SJCRH30 (cell line): ENCODE data around the gene PRKG1. TPM values are rescaled to one million over a fixed set of nuclear protein-coding genes. Genes with fewer than 3 reads are reported as not detected.

Experiments
- DNase-seq, 2 experiments: peaks; one replicate each; pipeline ENCODE4 v3.0.0-alpha.2; 2015 to 2020
- H3K27ac ChIP-seq: fragments of 250-450 bp; sonication (Bioruptor Pico); 2 replicates; pipeline ENCODE4 v1.5.1; 2020; ENCODE audit warnings: mild to moderate bottlenecking, moderate library complexity
- H3K27me3 ChIP-seq: fragments of 250-450 bp; sonication (Bioruptor Pico); 2 replicates; pipeline ENCODE4 v1.5.1; 2020; ENCODE audit warnings: mild to moderate bottlenecking, moderate library complexity
- H3K36me3 ChIP-seq: fragments of 250-450 bp; sonication (Bioruptor Pico); 2 replicates; pipeline ENCODE4 v1.5.1; 2020; ENCODE audit warnings: mild to moderate bottlenecking, moderate library complexity
- H3K4me1 ChIP-seq: fragments of 250-450 bp; sonication (Bioruptor Pico); 2 replicates; pipeline ENCODE4 v1.5.1; 2020; ENCODE audit warnings: mild to moderate bottlenecking, moderate library complexity
- H3K4me3 ChIP-seq: fragments of 250-450 bp; sonication (Bioruptor Pico); 2 replicates; pipeline ENCODE4 v1.5.1; 2020; ENCODE audit warnings: mild to moderate bottlenecking, moderate library complexity
- H3K9me3 ChIP-seq: fragments of 250-450 bp; sonication (Bioruptor Pico); replicated peaks from 2 replicates; pipeline ENCODE4 v1.5.1; 2020; ENCODE audit warnings: mild to moderate bottlenecking, moderate library complexity
- total RNA-seq: library from RNA; depleted of rRNA; stranded (reverse); fragments of >200 nt; shearing (Covaris generic); gene quantifications from 2 replicates; pipeline ENCODE4 v1.2.3, GENCODE V29; 2014

The PRKG1 gene
- total RNA-seq, 1 experiment from 2014 or later: 3.0 TPM

GRCh38 chr10:52092390-52092789, 1018.1 kb downstream of the PRKG1 start:
- H3K36me3 ChIP-seq: no peaks in the 10 kb centered on the region
- H3K9me3 ChIP-seq: no peaks in the 10 kb centered on the region
- H3K27ac ChIP-seq: no peak overlapping the region
- no peaks in the 10 kb centered on the region for H3K27me3 ChIP-seq
- no peak overlapping the region for H3K4me3 ChIP-seq
- DNase-seq: no peak
- H3K4me1 ChIP-seq: no peaks in the 10 kb centered on the region

- H3K4me1 ChIP-seq: no peaks in the 10 kb centered on the region
- H3K36me3 ChIP-seq: no peaks in the 10 kb centered on the region
- H3K9me3 ChIP-seq: no peaks in the 10 kb centered on the region
- no peak for DNase-seq
- H3K4me3 ChIP-seq: no peak overlapping the region
- H3K27ac ChIP-seq: no peak overlapping the region
- H3K27me3 ChIP-seq: no peaks in the 10 kb centered on the region
Measured at GRCh38 chr10:52098130-52098529, 1023.8 kb downstream of the PRKG1 start.

GRCh38 chr10:52099026-52099600, 1024.8 kb downstream of the PRKG1 start:
- no peak overlapping the region for H3K27ac ChIP-seq
- H3K36me3 ChIP-seq: no peaks in the 10 kb centered on the region
- no peaks in the 10 kb centered on the region for H3K9me3 ChIP-seq
- H3K4me3 ChIP-seq: no peak overlapping the region
- no peaks in the 10 kb centered on the region for H3K27me3 ChIP-seq
- no peaks in the 10 kb centered on the region for H3K4me1 ChIP-seq
- DNase-seq: no peak

DNA sequence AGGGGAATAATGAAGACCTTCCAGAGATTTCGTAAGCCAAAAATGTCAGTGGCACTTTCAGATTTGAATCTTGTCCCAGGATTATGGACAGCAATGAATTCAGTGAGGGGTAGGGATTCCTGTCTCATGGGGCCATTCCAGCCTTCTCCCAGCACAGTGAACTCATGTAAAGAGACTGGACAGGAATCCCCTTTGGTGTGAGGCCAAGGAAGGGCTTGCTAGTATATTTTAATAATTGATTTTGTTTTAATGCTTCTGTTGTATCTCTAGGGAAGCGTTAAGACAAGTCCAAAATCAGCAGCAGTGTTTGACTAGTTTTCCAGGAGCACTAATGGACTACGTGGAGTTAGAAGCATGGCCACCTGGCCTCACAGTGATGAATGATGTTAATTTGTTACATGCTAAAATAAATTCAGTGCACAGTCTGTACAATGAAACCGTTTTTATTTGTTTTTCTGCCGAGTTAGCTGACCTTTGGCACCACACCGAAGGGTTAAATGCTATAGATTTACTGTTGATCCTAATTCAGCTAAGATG, 1025.8 kb downstream of the PRKG1 start:
- Histone ChIP-seq H3K36me3 (no peaks in the 10 kb centered on the region), H3K27ac (no peak overlapping the region), H3K4me1 (no peaks in the 10 kb centered on the region), H3K9me3 (no peaks in the 10 kb centered on the region), H3K4me3 (no peak overlapping the region), H3K27me3 (no peaks in the 10 kb centered on the region)
- DNase-seq: no peak

GRCh38 chr10:52105301-52105700, 1031.0 kb downstream of the PRKG1 start:
- Histone ChIP-seq H3K9me3 (no peaks in the 10 kb centered on the region), H3K27me3 (no peaks in the 10 kb centered on the region), H3K4me1 (no peaks in the 10 kb centered on the region), H3K27ac (no peak overlapping the region), H3K36me3 (no peaks in the 10 kb centered on the region), H3K4me3 (no peak overlapping the region)
- no peak for DNase-seq

GRCh38 chr10:52106011-52106410, 1031.7 kb downstream of the PRKG1 start:
- H3K27me3 ChIP-seq: no peaks in the 10 kb centered on the region
- no peak for DNase-seq
- no peaks in the 10 kb centered on the region for H3K9me3 ChIP-seq
- H3K4me1 ChIP-seq: no peaks in the 10 kb centered on the region
- H3K4me3 ChIP-seq: no peak overlapping the region
- no peaks in the 10 kb centered on the region for H3K36me3 ChIP-seq
- H3K27ac ChIP-seq: no peak overlapping the region

DNA sequence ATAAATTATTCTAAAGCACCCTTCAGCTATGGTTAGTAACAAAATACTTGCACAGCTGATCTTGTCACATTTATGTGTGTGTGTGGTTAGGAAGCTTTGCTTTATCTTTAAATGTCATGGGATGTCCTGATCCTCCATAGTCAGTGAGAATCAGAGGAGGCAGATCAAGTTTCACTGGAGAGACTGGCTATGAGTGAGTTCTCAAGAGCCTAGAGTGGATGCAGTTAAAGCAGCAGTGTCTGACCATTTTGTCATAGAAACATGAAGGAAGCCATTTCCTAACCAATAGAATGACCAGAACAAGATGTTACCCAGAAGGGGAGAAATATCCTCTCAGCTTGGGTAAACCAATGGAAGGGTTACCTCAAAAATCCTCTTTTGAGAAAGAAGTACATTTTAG, 1032.6 kb downstream of the PRKG1 start:
- H3K36me3 ChIP-seq: no peaks in the 10 kb centered on the region
- no peak overlapping the region for H3K4me3 ChIP-seq
- no peak overlapping the region for H3K27ac ChIP-seq
- no peaks in the 10 kb centered on the region for H3K9me3 ChIP-seq
- H3K4me1 ChIP-seq: no peaks in the 10 kb centered on the region
- no peaks in the 10 kb centered on the region for H3K27me3 ChIP-seq
- peak in 1 of 2 experiments; percentile 33 for DNase-seq

GRCh38 chr10:52108236-52108635, 1033.9 kb downstream of the PRKG1 start:
- DNase-seq: no peak
- no peak overlapping the region for H3K4me3 ChIP-seq
- H3K27ac ChIP-seq: no peak overlapping the region
- H3K9me3 ChIP-seq: no peaks in the 10 kb centered on the region
- H3K36me3 ChIP-seq: no peaks in the 10 kb centered on the region
- H3K27me3 ChIP-seq: no peaks in the 10 kb centered on the region
- H3K4me1 ChIP-seq: no peaks in the 10 kb centered on the region

DNA sequence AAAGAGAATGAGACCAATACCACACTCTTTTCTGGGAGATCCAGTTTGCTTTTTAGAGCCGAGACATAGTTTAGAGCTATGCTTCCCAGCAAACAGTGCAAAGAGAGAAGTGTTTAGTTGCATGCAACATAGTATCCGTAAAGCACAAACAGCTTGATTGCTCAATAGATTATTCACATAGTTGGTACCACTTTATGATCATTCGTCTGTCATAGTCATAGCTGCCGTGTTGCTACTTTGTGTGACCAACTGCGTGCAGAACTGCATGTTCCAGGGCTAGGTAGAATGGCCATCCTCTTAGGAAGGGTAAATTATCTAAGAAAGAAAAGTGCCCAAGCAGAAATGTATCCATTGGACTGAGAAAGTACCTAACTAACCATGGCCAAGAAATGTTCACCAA, 1036.3 kb downstream of the PRKG1 start:
- no peak overlapping the region for H3K4me3 ChIP-seq
- no peaks in the 10 kb centered on the region for H3K36me3 ChIP-seq
- H3K27me3 ChIP-seq: no peaks in the 10 kb centered on the region
- H3K27ac ChIP-seq: no peak overlapping the region
- no peak for DNase-seq
- no peaks in the 10 kb centered on the region for H3K4me1 ChIP-seq
- H3K9me3 ChIP-seq: no peaks in the 10 kb centered on the region

DNA sequence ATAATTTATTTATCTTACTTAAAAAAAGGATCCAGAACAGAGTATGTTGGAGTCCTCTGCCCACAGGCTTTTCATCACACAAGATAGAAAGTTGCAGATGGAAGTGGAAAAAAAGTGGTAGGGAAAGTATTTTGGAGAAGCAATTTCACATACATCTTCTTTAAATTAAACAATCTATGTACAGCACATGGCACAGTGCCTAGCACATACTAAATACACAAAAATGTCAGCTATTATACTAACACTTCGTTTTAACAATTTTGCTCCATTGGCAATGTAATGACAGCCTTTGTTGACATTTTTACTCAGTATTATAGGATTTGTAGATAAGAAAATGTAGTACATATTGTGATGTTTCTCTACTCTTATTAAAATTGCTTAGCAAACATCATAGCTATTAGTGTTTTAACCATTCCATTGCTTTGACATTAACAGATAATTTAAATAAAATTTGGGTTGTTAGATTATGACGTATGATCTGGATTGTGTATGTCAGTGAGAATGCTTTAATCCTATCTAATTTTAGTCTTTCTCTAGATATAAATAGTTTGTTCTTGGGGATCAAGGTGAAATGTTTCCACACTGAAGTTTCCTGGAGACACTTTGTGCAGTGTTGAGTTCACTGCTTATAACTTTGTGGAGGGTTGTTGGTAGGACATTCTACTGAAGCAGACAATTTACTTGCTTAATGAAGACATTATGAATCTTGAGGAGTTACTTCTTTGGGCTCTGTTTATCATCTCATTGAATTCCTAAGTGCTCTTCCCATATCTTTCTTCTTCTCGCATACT, 1037.0 kb downstream of the PRKG1 start:
- no peak overlapping the region for H3K4me3 ChIP-seq
- H3K27me3 ChIP-seq: no peaks in the 10 kb centered on the region
- no peaks in the 10 kb centered on the region for H3K36me3 ChIP-seq
- no peak for DNase-seq
- no peaks in the 10 kb centered on the region for H3K4me1 ChIP-seq
- no peaks in the 10 kb centered on the region for H3K9me3 ChIP-seq
- H3K27ac ChIP-seq: no peak overlapping the region

- no peaks in the 10 kb centered on the region for H3K36me3 ChIP-seq
- no peaks in the 10 kb centered on the region for H3K9me3 ChIP-seq
- H3K27ac ChIP-seq: no peak overlapping the region
- no peak overlapping the region for H3K4me3 ChIP-seq
- DNase-seq: peak in 1 of 2 experiments; percentile 1
- no peaks in the 10 kb centered on the region for H3K27me3 ChIP-seq
- no peaks in the 10 kb centered on the region for H3K4me1 ChIP-seq
Measured at GRCh38 chr10:52115823-52116222, 1041.5 kb downstream of the PRKG1 start.

- no peaks in the 10 kb centered on the region for H3K9me3 ChIP-seq
- no peaks in the 10 kb centered on the region for H3K36me3 ChIP-seq
- H3K27ac ChIP-seq: no peak overlapping the region
- H3K4me1 ChIP-seq: no peaks in the 10 kb centered on the region
- H3K4me3 ChIP-seq: no peak overlapping the region
- no peaks in the 10 kb centered on the region for H3K27me3 ChIP-seq
- no peak for DNase-seq
Measured at GRCh38 chr10:52119507-52119906, 1045.2 kb downstream of the PRKG1 start.

DNA sequence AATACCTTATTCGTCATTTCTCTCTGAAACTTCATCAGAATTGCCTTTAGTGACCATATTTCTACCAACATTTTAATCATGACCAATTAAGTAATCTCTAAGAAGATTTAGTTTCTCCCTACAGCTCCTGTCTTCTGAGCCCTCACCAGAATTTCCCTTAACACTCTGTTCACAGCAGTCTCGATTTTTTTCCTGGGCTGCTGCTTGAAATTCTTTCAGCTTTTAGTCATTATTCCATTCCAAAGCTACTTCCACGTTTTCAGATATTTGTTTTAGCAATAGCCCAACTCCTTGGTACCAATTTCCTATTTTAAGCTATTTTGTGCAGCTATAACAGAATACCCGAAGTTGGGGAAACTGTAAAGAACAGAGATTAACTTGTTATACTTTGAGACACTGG, 1047.4 kb downstream of the PRKG1 start:
- H3K36me3 ChIP-seq: no peaks in the 10 kb centered on the region
- no peaks in the 10 kb centered on the region for H3K4me1 ChIP-seq
- no peak for DNase-seq
- H3K27ac ChIP-seq: no peak overlapping the region
- H3K9me3 ChIP-seq: no peaks in the 10 kb centered on the region
- no peaks in the 10 kb centered on the region for H3K27me3 ChIP-seq
- H3K4me3 ChIP-seq: no peak overlapping the region

DNA sequence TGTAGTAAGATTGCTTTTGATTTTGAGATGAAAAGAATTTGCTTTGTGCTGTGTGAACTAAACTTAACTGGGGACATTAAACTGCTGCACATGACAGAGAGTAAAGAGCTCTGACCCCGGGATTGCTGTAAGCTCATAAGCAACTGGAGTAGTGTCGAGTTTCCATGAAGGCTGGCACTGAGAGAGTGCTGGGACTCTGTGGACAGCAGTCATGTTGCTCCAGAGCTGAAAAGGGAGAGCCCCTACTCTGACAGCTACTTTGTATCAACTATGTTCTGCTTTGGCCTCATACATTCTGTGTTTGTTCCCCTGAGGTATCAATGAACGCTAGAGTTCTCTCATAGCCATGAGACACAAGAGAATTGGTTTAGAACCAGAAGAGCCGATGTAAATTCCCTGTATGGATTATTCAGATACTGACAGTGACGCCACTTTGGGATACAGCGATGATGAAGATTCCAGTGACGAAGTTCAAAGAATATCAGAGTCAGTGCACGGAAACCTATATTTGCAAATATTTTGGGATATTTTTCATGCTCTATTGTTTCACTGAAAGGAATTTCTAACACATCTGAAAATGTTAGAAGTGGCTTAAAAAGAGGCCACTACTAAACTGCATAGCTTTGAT, 1053.9 kb downstream of the PRKG1 start:
- Histone ChIP-seq H3K27me3 (no peaks in the 10 kb centered on the region), H3K36me3 (no peaks in the 10 kb centered on the region), H3K27ac (no peak overlapping the region), H3K4me1 (no peaks in the 10 kb centered on the region), H3K9me3 (no peaks in the 10 kb centered on the region), H3K4me3 (no peak overlapping the region)
- DNase-seq: peak in 1 of 2 experiments; percentile 30

GRCh38 chr10:52129410-52130178, 1055.3 kb downstream of the PRKG1 start:
- no peak for DNase-seq
- Histone ChIP-seq H3K4me1 (no peaks in the 10 kb centered on the region), H3K27ac (no peak overlapping the region)

More at GRCh38 chr10:52129410-52130178, 1055.3 kb downstream of the PRKG1 start:
- Histone ChIP-seq H3K36me3 (no peaks in the 10 kb centered on the region), H3K27me3 (no peaks in the 10 kb centered on the region), H3K9me3 (no peaks in the 10 kb centered on the region), H3K4me3 (no peak overlapping the region)
